ENCODE data around the gene DNAH17. TPM values are rescaled to one million over a fixed set of nuclear protein-coding genes. Genes with fewer than 3 reads are reported as not detected.

The DNAH17 gene
- total RNA-seq, 1 experiment from 2014 or later = 0.76 TPM

DNA sequence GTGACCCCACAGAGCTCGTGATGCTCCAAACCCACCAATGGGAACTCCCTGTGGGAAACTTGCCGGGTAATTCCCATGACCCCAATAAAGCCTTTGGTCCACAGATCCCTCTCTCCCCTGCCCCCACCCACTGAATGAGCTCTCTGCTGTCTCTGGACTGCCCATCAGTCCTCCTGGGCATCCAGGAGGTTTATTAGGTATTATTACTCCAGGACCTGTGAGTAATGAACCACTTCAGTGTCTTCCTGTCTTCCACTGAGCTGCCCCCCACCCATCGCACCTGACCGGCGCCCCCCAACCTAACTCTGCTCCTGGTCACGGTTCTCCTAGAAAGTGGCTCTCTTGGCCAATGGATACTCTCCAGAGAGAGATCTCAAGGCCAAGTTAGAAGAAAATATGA is 28.7 kb upstream of the DNAH17 start:
- Histone ChIP-seq H3K4me2 (no peak overlapping the region), H3K79me2 (ENCODE audit: low read depth) (no peaks in the 10 kb centered on the region), H3K27ac (no peak overlapping the region), H2AFZ (no peak overlapping the region), H3K9me3 (ENCODE audit: insufficient read depth, low read depth) (no peaks in the 10 kb centered on the region), H3K9me2 (ENCODE audit: insufficient read depth) (no peaks in the 10 kb centered on the region), H3K36me3 (ENCODE audit: low read depth) (no peaks in the 10 kb centered on the region), H3K4me3 (no peak overlapping the region), H3F3A (ENCODE audit: insufficient read depth, low read depth) (no peaks in the 10 kb centered on the region), H4K20me1 (ENCODE audit: insufficient read depth) (no peaks in the 10 kb centered on the region), H3K4me1 (replicated peaks; ENCODE audit: insufficient read depth) (no peaks in the 10 kb centered on the region), H3K27me3 (ENCODE audit: insufficient read depth, low read depth) (no peaks in the 10 kb centered on the region)
- intact Hi-C loops (cut with micrococcal nuclease; ENCODE audit: unreplicated experiment) = loop anchor here (1.0 kb wide), 1 partner anchor 109 kb away; no protein-coding TSS in a partner anchor
- CTCF ChIA-PET = no interaction called here
- no TSS peak for BruUV-seq (replicated peaks)
- POLR2A ChIA-PET (ENCODE audit: unreplicated experiment) = no interaction called here
- TF ChIP-seq, protein P1, sequence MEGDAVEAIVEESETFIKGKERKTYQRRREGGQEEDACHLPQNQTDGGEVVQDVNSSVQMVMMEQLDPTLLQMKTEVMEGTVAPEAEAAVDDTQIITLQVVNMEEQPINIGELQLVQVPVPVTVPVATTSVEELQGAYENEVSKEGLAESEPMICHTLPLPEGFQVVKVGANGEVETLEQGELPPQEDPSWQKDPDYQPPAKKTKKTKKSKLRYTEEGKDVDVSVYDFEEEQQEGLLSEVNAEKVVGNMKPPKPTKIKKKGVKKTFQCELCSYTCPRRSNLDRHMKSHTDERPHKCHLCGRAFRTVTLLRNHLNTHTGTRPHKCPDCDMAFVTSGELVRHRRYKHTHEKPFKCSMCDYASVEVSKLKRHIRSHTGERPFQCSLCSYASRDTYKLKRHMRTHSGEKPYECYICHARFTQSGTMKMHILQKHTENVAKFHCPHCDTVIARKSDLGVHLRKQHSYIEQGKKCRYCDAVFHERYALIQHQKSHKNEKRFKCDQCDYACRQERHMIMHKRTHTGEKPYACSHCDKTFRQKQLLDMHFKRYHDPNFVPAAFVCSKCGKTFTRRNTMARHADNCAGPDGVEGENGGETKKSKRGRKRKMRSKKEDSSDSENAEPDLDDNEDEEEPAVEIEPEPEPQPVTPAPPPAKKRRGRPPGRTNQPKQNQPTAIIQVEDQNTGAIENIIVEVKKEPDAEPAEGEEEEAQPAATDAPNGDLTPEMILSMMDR (conservative IDR thresholded peaks at IDR 0.05) = no peak
- no peak for DNase-seq

- H4K20me1 ChIP-seq (ENCODE audit: insufficient read depth) = no peaks in the 10 kb centered on the region
- no peak overlapping the region for H3K27ac ChIP-seq
- no peak overlapping the region for H2AFZ ChIP-seq
- no peaks in the 10 kb centered on the region for H3K4me1 ChIP-seq (replicated peaks; ENCODE audit: insufficient read depth)
- TF ChIP-seq EZH2 (IDR thresholded peaks at IDR 0.05; ENCODE audit: low read depth) = no peak
- TF ChIP-seq, protein P1 (conservative IDR thresholded peaks at IDR 0.05) = no peak
- DNase-seq = no peak
- no peaks in the 10 kb centered on the region for H3K9me2 ChIP-seq (ENCODE audit: insufficient read depth)
- no peaks in the 10 kb centered on the region for H3K36me3 ChIP-seq (ENCODE audit: low read depth)
- no peak overlapping the region for H3K4me3 ChIP-seq
- no peaks in the 10 kb centered on the region for H3K27me3 ChIP-seq (ENCODE audit: insufficient read depth, low read depth)
- H3K9me3 ChIP-seq (ENCODE audit: insufficient read depth, low read depth) = no peaks in the 10 kb centered on the region
- ChIA-PET CTCF (no interaction called here), POLR2A (ENCODE audit: unreplicated experiment) (no interaction called here)
- no peak overlapping the region for H3K4me2 ChIP-seq
- no peaks in the 10 kb centered on the region for H3K79me2 ChIP-seq (ENCODE audit: low read depth)
- no peaks in the 10 kb centered on the region for H3F3A ChIP-seq (ENCODE audit: insufficient read depth, low read depth)
- BruUV-seq (replicated peaks) = no TSS peak
- intact Hi-C loops (cut with micrococcal nuclease; ENCODE audit: unreplicated experiment) = loop anchor here (1.0 kb wide), 1 partner anchor 108 kb away; no protein-coding TSS in a partner anchor
These were observed 28.2 kb upstream of the DNAH17 start for GRCh38 chr17:78605429-78605828.

DNA sequence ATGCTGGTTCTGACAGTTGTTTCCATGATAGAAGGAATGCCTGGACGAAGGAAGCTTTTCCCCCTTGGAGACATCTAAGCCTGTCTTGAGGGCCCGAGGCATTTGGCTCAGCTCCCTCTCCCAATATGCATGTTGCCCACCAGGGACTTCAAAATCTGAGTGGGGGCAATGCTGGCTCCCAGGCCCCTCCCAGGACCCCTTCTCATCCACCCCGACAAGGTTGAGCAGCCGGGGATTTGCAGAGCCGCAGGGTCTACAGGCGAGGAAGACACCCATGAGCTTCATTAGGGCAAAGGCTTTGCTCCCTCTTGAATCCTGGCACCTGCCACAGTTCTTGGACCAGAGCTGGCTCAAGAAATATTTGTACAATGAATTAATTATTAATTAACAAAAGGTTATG is 25.1 kb upstream of the DNAH17 start:
- Histone ChIP-seq H3K79me2 (ENCODE audit: low read depth) (no peaks in the 10 kb centered on the region), H3K4me3 (no peak overlapping the region), H3K9me2 (ENCODE audit: insufficient read depth) (no peaks in the 10 kb centered on the region), H3F3A (ENCODE audit: insufficient read depth, low read depth) (no peaks in the 10 kb centered on the region), H3K27ac (no peak overlapping the region), H2AFZ (no peak overlapping the region), H3K27me3 (ENCODE audit: insufficient read depth, low read depth) (no peaks in the 10 kb centered on the region), H3K4me2 (no peak overlapping the region), H3K36me3 (ENCODE audit: low read depth) (no peaks in the 10 kb centered on the region), H3K9me3 (ENCODE audit: insufficient read depth, low read depth) (no peaks in the 10 kb centered on the region), H4K20me1 (ENCODE audit: insufficient read depth) (no peaks in the 10 kb centered on the region), H3K4me1 (replicated peaks; ENCODE audit: insufficient read depth) (peaks cover 5% of the 10 kb centered on the region)
- no peak for DNase-seq
- POLR2A ChIA-PET (ENCODE audit: unreplicated experiment) = no interaction called here
- CTCF ChIA-PET = no interaction called here
- no peak for TF ChIP-seq EZH2 (IDR thresholded peaks at IDR 0.05; ENCODE audit: low read depth)
- TF ChIP-seq, protein P1 (conservative IDR thresholded peaks at IDR 0.05) = no peak
- BruUV-seq (replicated peaks) = no TSS peak
- intact Hi-C loops (cut with micrococcal nuclease; ENCODE audit: unreplicated experiment) = no loop called here
